Ovary (tissue), 10 donors: Measurements from ENCODE around the gene PIP. TPM values are rescaled to one million over a fixed set of nuclear protein-coding genes. Genes with fewer than 3 reads are reported as not detected.
"Not testable (repeated sequence)": the region's sequence is repeated elsewhere in the genome, so short reads cannot be mapped to it uniquely, and the experiment has no call there.

ENCODE experiments used
- DNase-seq, 5 donors: peaks; one replicate each; pipeline ENCODE4 v3.0.0-alpha.2; 2019 to 2020
- H3K27ac ChIP-seq, 2 donors: fragments of 200-600 bp; one replicate each; pipeline versions ENCODE4 v1.5.1 to v1.8.0; 2019 to 2022
- H3K27me3 ChIP-seq: fragments of 200-600 bp; one replicate; pipeline ENCODE4 v1.8.0; 2022
- H3K36me3 ChIP-seq: fragments of 200-600 bp; sonication (generic); one replicate; pipeline ENCODE4 v1.5.1; 2019
- H3K4me1 ChIP-seq: one replicate; pipeline ENCODE4 v1.8.1; 2013; ENCODE audit warnings: mild to moderate bottlenecking, moderate library complexity; ENCODE audit not compliant: insufficient read depth
- H3K4me3 ChIP-seq: fragments of 200-600 bp; sonication (generic); one replicate; pipeline ENCODE4 v1.5.1; 2017
- H3K9me3 ChIP-seq, 2 donors: fragments of 200-600 bp in 1 of 2; sonication (generic) in 1 of 2; one replicate each; pipeline versions ENCODE4 v1.5.1 to v1.8.1; 2013 to 2019; ENCODE audit warnings: mild to moderate bottlenecking in 1 of 2, moderate library complexity in 1 of 2
- CTCF ChIP-seq, 3 donors: fragments of 450-650 bp in 2 of 3; fragments of 200-600 bp in 1 of 3; IDR thresholded peaks; one replicate each; pipeline versions ENCODE4 v1.5.1 to v1.8.0; 2016 to 2022; ENCODE audit warnings: antibody characterized with exemption in 3 of 3, mild to moderate bottlenecking in 1 of 3
- EP300 ChIP-seq: sonication (generic); formaldehyde crosslinking; IDR thresholded peaks from one replicate; pipeline ENCODE4 v1.6.1; 2017; ENCODE audit warnings: antibody characterized with exemption
- POLR2A ChIP-seq: fragments of 450-650 bp; IDR thresholded peaks from one replicate; pipeline ENCODE4 v1.6.1; 2017; ENCODE audit warnings: antibody characterized with exemption, mild to moderate bottlenecking, moderate library complexity
- WGBS, 3 donors: extraction: QIAGEN DNeasy Blood & Tissue Kit in 1 of 3; methylation state at CpG; one replicate each; pipeline versions ENCODE4 v1.1.5 to v1.1.7; 2013 to 2017; 5-methylcytosine and 5-hydroxymethylcytosine counted together
- intact Hi-C, 4 donors: fragments of 100-400 bp; cut with DNase I; formaldehyde crosslinking; loops; one replicate each; pipeline versions ENCODE4 v1.11.0 to v1.15.1; 2022 to 2023
- long read RNA-seq, 3 donors: library from polyadenylated mRNA in 2 of 3; unstranded in 2 of 3; transcript quantifications; one replicate each; pipeline ENCODE4 v2.0.0 and lab custom pipeline, GENCODE V29; 2021 to 2026
- polyA plus RNA-seq, 2 donors: library from polyadenylated mRNA; stranded (reverse); fragments of 200-250 nt in 1 of 2; fragments of 350-450 nt in 1 of 2; fragmentation: Illumina TruSeq in 1 of 2; extraction: RNeasy Lipid Tissue Mini Kit (QIAGEN cat#74804) in 1 of 2; gene quantifications; one replicate each; pipeline ENCODE4 v1.2.3, GENCODE V29; 2013 to 2014
- total RNA-seq, 7 donors: library from RNA; depleted of rRNA in 2 of 7; stranded (reverse); fragments of >200 nt in 2 of 7; fragmentation: NEBNext Ultra II Directional in 3 of 7; extraction: Animal tissue kit (Norgen Biotek cat#: 25700) in 3 of 7; gene quantifications; one replicate each; pipeline versions ENCODE4 v1.1.0 to v1.2.4, GENCODE V29; 2016 to 2023
- donor health status: DM: no; HTN: no; CAD: no; lungs with moderate emphysema.
- donor health status: DM: no; HTN: no; CAD: no.
- donor health status: Bipolar disorder and iron deficiency.
- donor health status: DM: yes; HTN: yes; CAD: no.
- donor health status: DM: no; HTN: no; CAD: no.
- donor health status: DM: yes; HTN: yes; CAD: no.

Gene PIP
- 1 to 10 TPM in 1 of 7 donors, under 1 TPM in 1, not detected in 5; 0.92 to 4.9 TPM for total RNA-seq
- not detected for polyA plus RNA-seq
- long read RNA-seq, donor 1: 0 reads
- long read RNA-seq, donor 2: 0 reads
- long read RNA-seq, donor 3: 0 reads

DNA sequence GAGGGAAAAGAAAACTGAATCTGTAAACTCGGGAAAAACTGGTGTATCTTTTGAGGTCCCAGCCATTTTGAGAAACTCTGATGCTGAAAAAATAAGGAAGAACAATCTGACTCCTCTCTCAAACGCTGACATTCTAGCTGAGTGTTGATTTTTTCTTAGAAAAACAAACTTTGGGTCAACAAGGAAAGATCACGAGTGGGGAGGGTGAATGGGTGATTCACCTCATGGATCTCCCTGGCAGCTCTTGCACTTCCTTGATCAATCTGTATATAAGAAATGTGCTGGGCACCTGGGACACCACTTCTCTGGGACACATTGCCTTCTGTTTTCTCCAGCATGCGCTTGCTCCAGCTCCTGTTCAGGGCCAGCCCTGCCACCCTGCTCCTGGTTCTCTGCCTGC is at the start of gene PIP:
PIP (plus strand) TSS at position 297 of the 400 bp plus-strand sequence; CDS start at position 337, 40 bp downstream.
- WGBS, 3 donors: 39 to 55% (median 42%) methylated on average over 4 of the region's 4 CpGs
- Histone ChIP-seq H3K9me3 (no peaks in the 10 kb centered on the region), H3K4me3 (no peak within 1 kb of the TSS), H3K27me3 (no peaks in the 10 kb centered on the region), H3K4me1 (no peaks in the 10 kb centered on the region), H3K27ac (no peak within 1 kb of the TSS), H3K36me3 (no peaks in the 10 kb centered on the region)
- intact Hi-C loops: no loop called here
- DNase-seq: no peak
- TF ChIP-seq EP300: no peak
- no peak for TF ChIP-seq CTCF (IDR thresholded peaks at IDR 0.05)
- TF ChIP-seq POLR2A: no peak

GRCh38 chr7:143085109-143085508 is 46.8 kb upstream of the PIP start:
- no peaks in the 10 kb centered on the region for H3K4me1 ChIP-seq
- DNase-seq: no peak
- no peak overlapping the region for H3K27ac ChIP-seq
- H3K27me3 ChIP-seq: no peaks in the 10 kb centered on the region
- H3K36me3 ChIP-seq: no peaks in the 10 kb centered on the region
- no peak overlapping the region for H3K4me3 ChIP-seq
- H3K9me3 ChIP-seq: peaks cover 0 to 4% of the 10 kb centered on the region in 2 donors
- intact Hi-C loops: no loop called here
- TF ChIP-seq EP300 (no peak), POLR2A (no peak), CTCF (IDR thresholded peaks at IDR 0.05) (no peak)
- WGBS, 3 donors: 73 to 82% (median 75%) methylated on average over 1 of the region's 1 CpG

DNA sequence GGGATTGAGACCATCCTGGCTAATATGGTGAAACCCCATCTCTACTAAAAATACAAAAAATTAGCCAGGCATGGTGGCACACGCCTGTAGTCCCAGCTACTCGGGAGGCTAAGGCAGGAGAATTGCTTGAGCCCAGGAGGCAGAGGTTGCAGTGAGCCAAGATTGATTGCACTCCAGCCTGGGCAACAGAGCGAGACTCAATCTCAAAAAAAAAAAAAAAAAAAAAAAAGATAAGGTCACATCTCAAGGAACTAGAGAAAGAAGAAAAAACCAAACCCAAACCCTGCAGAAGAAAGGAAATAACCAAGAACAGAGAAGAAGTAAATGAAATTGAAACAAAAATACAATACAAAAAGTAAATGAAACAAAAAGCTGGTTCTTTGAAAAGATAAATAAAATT is 46.3 kb upstream of the PIP start:
- H3K27ac ChIP-seq, intact Hi-C loops: not testable (repeated sequence)
- 64 to 94% (median 83%) methylated on average over 3 of the region's 3 CpGs for WGBS, 3 donors

DNA sequence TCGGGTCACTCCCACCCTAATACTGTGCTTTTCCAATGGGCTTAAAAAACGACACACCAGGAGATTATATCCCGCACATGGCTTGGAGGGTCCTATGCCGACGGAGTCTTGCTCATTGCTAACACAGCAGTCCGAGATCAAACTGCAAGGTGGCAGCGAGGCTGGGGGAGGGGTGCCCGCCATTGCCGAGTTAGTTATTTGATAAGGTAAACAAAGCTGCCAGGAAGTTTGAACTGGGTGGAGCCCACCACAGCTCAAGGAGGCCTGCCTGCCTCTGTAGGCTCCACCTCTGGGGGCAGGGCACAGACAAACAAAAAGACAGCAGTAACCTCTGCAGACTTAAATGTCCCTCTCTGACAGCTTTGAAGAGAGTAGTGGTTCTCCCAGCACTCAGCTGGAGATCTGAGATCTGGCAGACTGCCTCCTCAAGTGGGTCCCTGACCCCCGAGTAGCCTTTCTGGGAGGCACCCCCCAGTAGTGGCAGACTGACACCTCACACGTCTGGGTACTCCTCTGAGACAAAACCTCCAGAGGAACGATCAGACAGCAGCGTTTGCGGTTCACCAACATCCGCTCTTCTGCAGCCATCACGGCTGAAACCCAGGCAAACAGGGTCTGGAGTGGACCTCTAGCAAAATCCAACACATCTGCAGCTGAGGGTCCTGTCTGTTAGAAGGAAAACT is 43.2 kb upstream of the PIP start:
- H3K27me3 ChIP-seq, DNase-seq, H3K4me3 ChIP-seq, H3K27ac ChIP-seq, H3K9me3 ChIP-seq, intact Hi-C loops, H3K4me1 ChIP-seq, H3K36me3 ChIP-seq: not testable (repeated sequence)
- 87 to 93% (median 88%) methylated on average over 16 of the region's 16 CpGs for WGBS, 3 donors

More for the DNA sequence above, 46.3 kb upstream of the PIP start:
- H3K36me3 ChIP-seq, H3K27me3 ChIP-seq, DNase-seq, H3K4me1 ChIP-seq, H3K4me3 ChIP-seq, H3K9me3 ChIP-seq: not testable (repeated sequence)

DNA sequence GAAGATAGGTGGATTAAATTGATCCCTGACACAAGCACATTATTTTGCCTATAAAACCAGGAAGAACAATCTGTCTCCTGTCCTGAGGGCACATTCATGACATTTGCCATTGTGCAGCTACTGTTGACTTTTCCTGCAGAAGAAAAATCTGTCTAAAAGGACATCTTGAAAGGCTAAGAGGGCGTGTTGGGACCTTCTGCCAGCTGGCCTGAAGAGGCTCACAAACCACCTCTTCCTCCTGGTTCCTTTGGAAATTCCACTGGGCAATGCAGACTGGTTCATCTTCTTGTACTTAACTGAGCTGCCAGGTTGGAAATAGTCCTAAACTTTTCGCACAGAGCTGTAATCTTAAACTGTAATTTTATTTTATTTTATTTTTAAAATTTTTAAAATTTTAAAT is 35.7 kb upstream of the PIP start:
- Histone ChIP-seq H3K36me3 (no peaks in the 10 kb centered on the region), H3K27me3 (no peaks in the 10 kb centered on the region), H3K4me3 (no peak overlapping the region), H3K9me3 (no peaks in the 10 kb centered on the region), H3K4me1 (no peaks in the 10 kb centered on the region), H3K27ac (no peak overlapping the region)
- intact Hi-C loops: no loop called here
- 73 to 76% (median 73%) methylated on average over 2 of the region's 2 CpGs for WGBS, 3 donors
- TF ChIP-seq EP300: no peak
- no peak for TF ChIP-seq POLR2A
- no peak for TF ChIP-seq CTCF (IDR thresholded peaks at IDR 0.05)
- DNase-seq: no peak

DNA sequence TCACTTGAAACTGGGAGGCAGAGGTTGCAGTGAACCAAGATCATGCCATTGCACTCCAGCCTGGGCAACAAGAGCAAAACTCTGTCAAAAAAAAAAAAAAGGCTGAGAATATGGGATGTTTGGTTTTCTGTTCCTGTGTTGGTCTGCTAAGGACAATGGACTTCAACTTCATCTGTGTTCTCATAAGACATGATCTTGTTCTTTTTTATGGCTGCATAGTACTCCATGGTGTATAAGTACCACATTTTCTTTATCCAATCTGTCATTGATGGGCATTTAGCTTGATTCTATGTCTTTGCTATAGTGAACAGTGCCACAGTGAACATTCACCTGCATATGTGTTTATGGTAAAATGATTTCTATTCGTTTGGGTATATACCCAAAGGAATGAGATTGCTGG is 32.3 kb upstream of the PIP start:
- intact Hi-C loops, H3K4me1 ChIP-seq, H3K27me3 ChIP-seq, H3K36me3 ChIP-seq, H3K4me3 ChIP-seq, DNase-seq, H3K9me3 ChIP-seq, H3K27ac ChIP-seq: not testable (repeated sequence)
- 83 to 91% (median 83%) methylated on average over 1 of the region's 1 CpG for WGBS, 3 donors
